ENCODE results near the gene MR1. TPM values are rescaled to one million over a fixed set of nuclear protein-coding genes. Genes with fewer than 3 reads are reported as not detected.
A peak's percentile ranks its signal among the peaks of the same experiment; 100 is the strongest.
"Not testable (repeated sequence)": the region's sequence is repeated elsewhere in the genome, so short reads cannot be mapped to it uniquely, and the experiment has no call there.

MR1 gene
- polyA plus RNA-seq, 1 donor from 2014 or later, result 28.3 TPM

GRCh38 chr1:181018901-181019681, 14.7 kb upstream of the MR1 start:
- no peaks in the 10 kb centered on the region for H3K27me3 Mint-ChIP-seq
- H3K4me3 Mint-ChIP-seq, result peak overlapping the region; percentile 22 to 83 (median 54)
- peaks cover 0 to 3% (median 0%) of the 10 kb centered on the region in 3 donors for H3K9me3 Mint-ChIP-seq
- peak overlapping the region in 2 of 3 donors; percentile 71 to 76 for H3K27ac Mint-ChIP-seq
- peaks cover 12% of the 10 kb centered on the region for H3K36me3 Mint-ChIP-seq
- H3K4me1 Mint-ChIP-seq, result peaks cover 28 to 33% (median 29%) of the 10 kb centered on the region in 3 donors

GRCh38 chr1:181021159-181021558, 12.6 kb upstream of the MR1 start:
- H3K27ac Mint-ChIP-seq, result peak overlapping the region in 2 of 3 donors; percentile 95 to 96
- H3K36me3 Mint-ChIP-seq, result peaks cover 12% of the 10 kb centered on the region
- H3K4me1 Mint-ChIP-seq, result peaks cover 28 to 33% (median 33%) of the 10 kb centered on the region in 3 donors

GRCh38 chr1:181021811-181022434, 11.9 kb upstream of the MR1 start:
- peaks cover 12% of the 10 kb centered on the region for H3K36me3 Mint-ChIP-seq
- H3K27me3 Mint-ChIP-seq, result no peaks in the 10 kb centered on the region
- peaks cover 28 to 33% (median 33%) of the 10 kb centered on the region in 3 donors for H3K4me1 Mint-ChIP-seq
- peak overlapping the region; percentile 95 to 100 (median 96) for H3K27ac Mint-ChIP-seq
- peaks cover 0 to 3% (median 0%) of the 10 kb centered on the region in 3 donors for H3K9me3 Mint-ChIP-seq
- H3K4me3 Mint-ChIP-seq, result peak overlapping the region; percentile 90 to 98 (median 96)

More at GRCh38 chr1:181021159-181021558, 12.6 kb upstream of the MR1 start:
- Mint-ChIP-seq H3K4me3 (peak overlapping the region; percentile 35 to 98 (median 92)), H3K9me3 (peaks cover 0 to 3% (median 0%) of the 10 kb centered on the region in 3 donors), H3K27me3 (no peaks in the 10 kb centered on the region)

GRCh38 chr1:181023265-181024057, 10.3 kb upstream of the MR1 start:
- Mint-ChIP-seq H3K36me3 (peaks cover 5% of the 10 kb centered on the region), H3K27me3 (no peaks in the 10 kb centered on the region), H3K4me1 (peaks cover 28 to 32% (median 32%) of the 10 kb centered on the region in 3 donors), H3K9me3 (peaks cover 0 to 3% (median 0%) of the 10 kb centered on the region in 3 donors), H3K27ac (peak overlapping the region; percentile 95 to 100 (median 96)), H3K4me3 (peak overlapping the region; percentile 90 to 98 (median 96))

GRCh38 chr1:181028196-181028595, 5.6 kb upstream of the MR1 start:
- H3K4me1 Mint-ChIP-seq, result peaks cover 9 to 19% (median 14%) of the 10 kb centered on the region in 3 donors
- peak overlapping the region in 1 of 4 donors; percentile 44 for H3K4me3 Mint-ChIP-seq
- H3K9me3 Mint-ChIP-seq, result no peaks in the 10 kb centered on the region
- H3K27ac Mint-ChIP-seq, result peak overlapping the region in 1 of 3 donors; percentile 81
- H3K36me3 Mint-ChIP-seq, result no peaks in the 10 kb centered on the region
- H3K27me3 Mint-ChIP-seq, result no peaks in the 10 kb centered on the region

- Mint-ChIP-seq H3K9me3 (no peaks in the 10 kb centered on the region), H3K27ac (no peak overlapping the region), H3K27me3 (no peaks in the 10 kb centered on the region), H3K4me1 (peaks cover 11 to 22% (median 15%) of the 10 kb centered on the region in 3 donors), H3K36me3 (no peaks in the 10 kb centered on the region), H3K4me3 (no peak overlapping the region)
These were observed 5.2 kb upstream of the MR1 start for GRCh38 chr1:181028615-181029014.

GRCh38 chr1:181032535-181032934, 1.2 kb upstream of the MR1 start:
- peaks cover 33 to 47% (median 43%) of the 10 kb centered on the region in 3 donors for H3K4me1 Mint-ChIP-seq
- H3K9me3 Mint-ChIP-seq, result no peaks in the 10 kb centered on the region
- no peaks in the 10 kb centered on the region for H3K27me3 Mint-ChIP-seq
- H3K4me3 Mint-ChIP-seq, result peak overlapping the region in 2 of 4 donors; percentile 55 to 89
- H3K27ac Mint-ChIP-seq, result peak overlapping the region in 2 of 3 donors; percentile 75 to 99
- peaks cover 3% of the 10 kb centered on the region for H3K36me3 Mint-ChIP-seq

GRCh38 chr1:181033128-181033798, 520 bp upstream of the MR1 start:
- Mint-ChIP-seq H3K27me3 (no peaks in the 10 kb centered on the region), H3K27ac (peak overlapping the region; percentile 75 to 99 (median 97)), H3K36me3 (peaks cover 7% of the 10 kb centered on the region), H3K4me1 (peaks cover 31 to 47% (median 45%) of the 10 kb centered on the region in 3 donors), H3K4me3 (peak overlapping the region; percentile 89 to 99 (median 98)), H3K9me3 (no peaks in the 10 kb centered on the region)

GRCh38 chr1:181035210-181035609, 1.4 kb downstream of the MR1 start:
- peaks cover 13% of the 10 kb centered on the region for H3K36me3 Mint-ChIP-seq
- peaks cover 36 to 58% (median 58%) of the 10 kb centered on the region in 3 donors for H3K4me1 Mint-ChIP-seq
- peak overlapping the region in 1 of 3 donors; percentile 97 for H3K27ac Mint-ChIP-seq
- H3K4me3 Mint-ChIP-seq, result peak overlapping the region; percentile 45 to 98 (median 74)
- H3K27me3 Mint-ChIP-seq, H3K9me3 Mint-ChIP-seq: not testable (repeated sequence)

GRCh38 chr1:181036107-181036836, 2.5 kb downstream of the MR1 start:
- Mint-ChIP-seq H3K4me1 (peaks cover 41 to 61% (median 58%) of the 10 kb centered on the region in 3 donors), H3K4me3 (peak overlapping the region; percentile 45 to 98 (median 74)), H3K9me3 (no peaks in the 10 kb centered on the region), H3K27ac (peak overlapping the region in 2 of 3 donors; percentile 48 to 62), H3K27me3 (no peaks in the 10 kb centered on the region), H3K36me3 (peaks cover 13% of the 10 kb centered on the region)

- H3K4me3 Mint-ChIP-seq, result peak overlapping the region in 1 of 4 donors; percentile 45
- no peaks in the 10 kb centered on the region for H3K27me3 Mint-ChIP-seq
- peaks cover 13% of the 10 kb centered on the region for H3K36me3 Mint-ChIP-seq
- H3K4me1 Mint-ChIP-seq, result peaks cover 45 to 61% (median 58%) of the 10 kb centered on the region in 3 donors
- H3K27ac Mint-ChIP-seq, result no peak overlapping the region
- H3K9me3 Mint-ChIP-seq, result no peaks in the 10 kb centered on the region
These were observed 3.6 kb downstream of the MR1 start for GRCh38 chr1:181037386-181037785.

GRCh38 chr1:181038399-181038873, 4.7 kb downstream of the MR1 start:
- H3K9me3 Mint-ChIP-seq, result no peaks in the 10 kb centered on the region
- peaks cover 15% of the 10 kb centered on the region for H3K36me3 Mint-ChIP-seq
- H3K4me1 Mint-ChIP-seq, result peaks cover 44 to 54% (median 47%) of the 10 kb centered on the region in 3 donors
- peak overlapping the region in 1 of 4 donors; percentile 41 for H3K4me3 Mint-ChIP-seq
- H3K27ac Mint-ChIP-seq, result peak overlapping the region in 2 of 3 donors; percentile 67 to 78
- no peaks in the 10 kb centered on the region for H3K27me3 Mint-ChIP-seq

GRCh38 chr1:181040284-181040865, 6.6 kb downstream of the MR1 start:
- Mint-ChIP-seq H3K36me3 (peaks cover 20% of the 10 kb centered on the region), H3K4me3 (no peak overlapping the region), H3K27me3 (no peaks in the 10 kb centered on the region), H3K4me1 (peaks cover 38 to 49% (median 40%) of the 10 kb centered on the region in 3 donors), H3K27ac (peak overlapping the region in 1 of 3 donors; percentile 86), H3K9me3 (no peaks in the 10 kb centered on the region)

Measured in IgD-negative memory B cell (primary cell).